Adrenal gland (tissue), 5 donors: ENCODE data around the gene DCLK3.

Source experiments
- CTCF ChIP-seq, 6 experiments: fragments of 450-650 bp in 4 of 6; fragments of 200-600 bp in 2 of 6; sonication (generic) in 1 of 6; IDR thresholded peaks; 1 replicate in 5 of 6; 2 replicates in 1 of 6; pipeline versions ENCODE4 v1.5.1 to v1.8.0; 2016 to 2021; ENCODE audit warnings: antibody characterized with exemption in 6 of 6, mild to moderate bottlenecking in 2 of 6, moderate library complexity in 1 of 6
- POLR2A ChIP-seq, 2 donors: fragments of 450-650 bp; IDR thresholded peaks; one replicate each; pipeline ENCODE4 v1.6.1; 2017; ENCODE audit warnings: antibody characterized with exemption in 2 of 2, mild to moderate bottlenecking in 2 of 2, moderate library complexity in 1 of 2
- donor health status: DM: no; HTN: no; CAD: no.

GRCh38 chr3:36730966-36731365 lies 33.4 kb downstream of the DCLK3 start:
- no peak for TF ChIP-seq CTCF (IDR thresholded peaks at IDR 0.05)
- TF ChIP-seq POLR2A (IDR thresholded peaks at IDR 0.05) = no peak
